HepG2 (cell line): ENCODE results near the gene HOXA1. TPM values are rescaled to one million over a fixed set of nuclear protein-coding genes. Genes with fewer than 3 reads are reported as not detected.

Experiments used
- CEBPZ ChIP-seq: IDR thresholded peaks from 2 replicates; pipeline ENCODE4 v1.6.1; 2012; ENCODE audit warnings: low read length, improper control_type of control experiment
- ETS1 ChIP-seq: sonication (generic); formaldehyde crosslinking; IDR thresholded peaks from 2 replicates; pipeline ENCODE4 v1.4.0; 2020; ENCODE audit warnings: missing genetic modification reagents
- FLYWCH1 ChIP-seq: sonication (generic); formaldehyde crosslinking; IDR thresholded peaks from 2 replicates; pipeline ENCODE4 v1.8.1; 2023; ENCODE audit warnings: mild to moderate bottlenecking, missing genetic modification reagents
- MTF2 ChIP-seq: sonication (generic); formaldehyde crosslinking; IDR thresholded peaks from 2 replicates; pipeline ENCODE4 v1.5.0; 2020; ENCODE audit warnings: missing genetic modification reagents, borderline replicate concordance
- PAWR ChIP-seq: sonication (generic); formaldehyde crosslinking; IDR thresholded peaks from 2 replicates; pipeline ENCODE4 v1.4.0; 2020; ENCODE audit warnings: missing genetic modification reagents, mild to moderate bottlenecking, borderline replicate concordance
- PRDM4 ChIP-seq: sonication (generic); formaldehyde crosslinking; IDR thresholded peaks from 2 replicates; pipeline ENCODE4 v1.9.0; 2021; ENCODE audit warnings: missing genetic modification reagents, borderline replicate concordance
- YEATS2 ChIP-seq: sonication (generic); formaldehyde crosslinking; IDR thresholded peaks from 2 replicates; pipeline ENCODE4 v1.4.0; 2020; ENCODE audit warnings: missing genetic modification reagents, borderline replicate concordance
- ZNF609 ChIP-seq: sonication (generic); formaldehyde crosslinking; IDR thresholded peaks from 2 replicates; pipeline ENCODE4 v1.4.0; 2020; ENCODE audit warnings: mild to moderate bottlenecking, missing genetic modification reagents, borderline replicate concordance
- ZNF660 ChIP-seq: sonication (generic); formaldehyde crosslinking; IDR thresholded peaks from 2 replicates; pipeline ENCODE4 v1.5.1; 2020; ENCODE audit warnings: mild to moderate bottlenecking, low read depth, missing genetic modification reagents, borderline replicate concordance
- ZNF709 ChIP-seq: sonication (generic); formaldehyde crosslinking; IDR thresholded peaks from 2 replicates; pipeline ENCODE4 v1.5.0; 2020; ENCODE audit warnings: mild to moderate bottlenecking, missing genetic modification reagents
- ZNF746 ChIP-seq: sonication (generic); formaldehyde crosslinking; IDR thresholded peaks from 2 replicates; pipeline ENCODE4 v1.8.0; 2022; ENCODE audit warnings: mild to moderate bottlenecking, missing genetic modification reagents
- polyA plus RNA-seq, 8 experiments: library from polyadenylated mRNA; depleted of rRNA in 3 of 8; stranded (reverse) in 7 of 8; unstranded in 1 of 8; fragments of >200 nt; fragmentation: Illumina TruSeq in 4 of 8; extraction: Trizol in 4 of 8; gene quantifications; 2 replicates each; pipeline versions ENCODE4 v1.2.1 to v1.2.3, GENCODE V29; 2011 to 2016; ENCODE audit warnings: low read depth in 4 of 8, missing spikeins in 1 of 8, mixed read lengths in 1 of 8; ENCODE audit not compliant: insufficient read depth in 1 of 8
- total RNA-seq, 5 experiments: library from RNA; depleted of rRNA; stranded (reverse); fragments of >200 nt; fragmentation: Illumina TruSeq; extraction: Trizol; gene quantifications; 2 replicates each; pipeline ENCODE4 v1.2.3, GENCODE V29; 2016; ENCODE audit warnings: low read depth in 1 of 5
- TF ChIP-seq, protein P1 (sequence below): sonication (generic); formaldehyde crosslinking; IDR thresholded peaks from 2 replicates; pipeline ENCODE4 v1.4.0; 2020; ENCODE audit warnings: missing genetic modification reagents, borderline replicate concordance

Gene HOXA1
- total and polyA plus RNA-seq, 2 of the 13 experiments (the other 11 are each of a cell fraction or from before 2014, with no cell fraction given), result 0.18 to 0.20 TPM

- TF ChIP-seq CEBPZ, result no peak
- TF ChIP-seq PRDM4 (CRISPR knock-in tag), result no peak
- no peak for TF ChIP-seq ETS1 (CRISPR knock-in tag)
- no peak for TF ChIP-seq PAWR
- no peak for TF ChIP-seq FLYWCH1
- no peak for TF ChIP-seq ZNF660 (CRISPR knock-in tag)
- no peak for TF ChIP-seq ZNF746
- TF ChIP-seq ZNF709 (CRISPR knock-in tag), result no peak
- no peak for TF ChIP-seq YEATS2 (CRISPR knock-in tag)
- TF ChIP-seq, protein P1, sequence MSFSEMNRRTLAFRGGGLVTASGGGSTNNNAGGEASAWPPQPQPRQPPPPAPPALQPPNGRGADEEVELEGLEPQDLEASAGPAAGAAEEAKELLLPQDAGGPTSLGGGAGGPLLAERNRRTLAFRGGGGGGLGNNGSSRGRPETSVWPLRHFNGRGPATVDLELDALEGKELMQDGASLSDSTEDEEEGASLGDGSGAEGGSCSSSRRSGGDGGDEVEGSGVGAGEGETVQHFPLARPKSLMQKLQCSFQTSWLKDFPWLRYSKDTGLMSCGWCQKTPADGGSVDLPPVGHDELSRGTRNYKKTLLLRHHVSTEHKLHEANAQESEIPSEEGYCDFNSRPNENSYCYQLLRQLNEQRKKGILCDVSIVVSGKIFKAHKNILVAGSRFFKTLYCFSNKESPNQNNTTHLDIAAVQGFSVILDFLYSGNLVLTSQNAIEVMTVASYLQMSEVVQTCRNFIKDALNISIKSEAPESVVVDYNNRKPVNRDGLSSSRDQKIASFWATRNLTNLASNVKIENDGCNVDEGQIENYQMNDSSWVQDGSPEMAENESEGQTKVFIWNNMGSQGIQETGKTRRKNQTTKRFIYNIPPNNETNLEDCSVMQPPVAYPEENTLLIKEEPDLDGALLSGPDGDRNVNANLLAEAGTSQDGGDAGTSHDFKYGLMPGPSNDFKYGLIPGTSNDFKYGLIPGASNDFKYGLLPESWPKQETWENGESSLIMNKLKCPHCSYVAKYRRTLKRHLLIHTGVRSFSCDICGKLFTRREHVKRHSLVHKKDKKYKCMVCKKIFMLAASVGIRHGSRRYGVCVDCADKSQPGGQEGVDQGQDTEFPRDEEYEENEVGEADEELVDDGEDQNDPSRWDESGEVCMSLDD (CRISPR knock-in tag), result no peak
- no peak for TF ChIP-seq ZNF609
- TF ChIP-seq MTF2 (CRISPR knock-in tag), result no peak
Measured at GRCh38 chr7:27143023-27143949, 47.5 kb upstream of the HOXA1 start, which contains the start of gene HOXA5 (continued).
